ENCODE results near the gene CDH24. TPM values are rescaled to one million over a fixed set of nuclear protein-coding genes. Genes with fewer than 3 reads are reported as not detected.
A peak's percentile ranks its signal among the peaks of the same experiment; 100 is the strongest.

The CDH24 gene
- total and polyA plus RNA-seq, 9 of the 15 experiments (the other 6 are each of a cell fraction or from before 2014, with no cell fraction given), result 0.04 to 16.2 (median 4.9) TPM

- no peak for TF ChIP-seq CBX8 (IDR thresholded peaks at IDR 0.05; ENCODE audit: borderline replicate concordance, extremely low read depth, low read depth, low read length, poor library complexity, severe bottlenecking)
- TF ChIP-seq FOXM1 (IDR thresholded peaks at IDR 0.05; ENCODE audit: low read depth), result no peak
- TF ChIP-seq FOXM1 (CRISPR knock-in tag; IDR thresholded peaks at IDR 0.05; ENCODE audit: low read depth), result peak; percentile 78
- TF ChIP-seq RNF2 (IDR thresholded peaks at IDR 0.05), result peak; percentile 77
- TF ChIP-seq SP1 (CRISPR knock-in tag; IDR thresholded peaks at IDR 0.05), result peak; percentile 84
- TF ChIP-seq HNRNPLL (IDR thresholded peaks at IDR 0.05; ENCODE audit: low read depth, low read length, poor library complexity, severe bottlenecking), result peak; percentile 77
- peak; percentile 100 for TF ChIP-seq ZSCAN29 (IDR thresholded peaks at IDR 0.05)
- no peak for TF ChIP-seq ZBTB34 (CRISPR knock-in tag; IDR thresholded peaks at IDR 0.05)
- TF ChIP-seq, protein P1, sequence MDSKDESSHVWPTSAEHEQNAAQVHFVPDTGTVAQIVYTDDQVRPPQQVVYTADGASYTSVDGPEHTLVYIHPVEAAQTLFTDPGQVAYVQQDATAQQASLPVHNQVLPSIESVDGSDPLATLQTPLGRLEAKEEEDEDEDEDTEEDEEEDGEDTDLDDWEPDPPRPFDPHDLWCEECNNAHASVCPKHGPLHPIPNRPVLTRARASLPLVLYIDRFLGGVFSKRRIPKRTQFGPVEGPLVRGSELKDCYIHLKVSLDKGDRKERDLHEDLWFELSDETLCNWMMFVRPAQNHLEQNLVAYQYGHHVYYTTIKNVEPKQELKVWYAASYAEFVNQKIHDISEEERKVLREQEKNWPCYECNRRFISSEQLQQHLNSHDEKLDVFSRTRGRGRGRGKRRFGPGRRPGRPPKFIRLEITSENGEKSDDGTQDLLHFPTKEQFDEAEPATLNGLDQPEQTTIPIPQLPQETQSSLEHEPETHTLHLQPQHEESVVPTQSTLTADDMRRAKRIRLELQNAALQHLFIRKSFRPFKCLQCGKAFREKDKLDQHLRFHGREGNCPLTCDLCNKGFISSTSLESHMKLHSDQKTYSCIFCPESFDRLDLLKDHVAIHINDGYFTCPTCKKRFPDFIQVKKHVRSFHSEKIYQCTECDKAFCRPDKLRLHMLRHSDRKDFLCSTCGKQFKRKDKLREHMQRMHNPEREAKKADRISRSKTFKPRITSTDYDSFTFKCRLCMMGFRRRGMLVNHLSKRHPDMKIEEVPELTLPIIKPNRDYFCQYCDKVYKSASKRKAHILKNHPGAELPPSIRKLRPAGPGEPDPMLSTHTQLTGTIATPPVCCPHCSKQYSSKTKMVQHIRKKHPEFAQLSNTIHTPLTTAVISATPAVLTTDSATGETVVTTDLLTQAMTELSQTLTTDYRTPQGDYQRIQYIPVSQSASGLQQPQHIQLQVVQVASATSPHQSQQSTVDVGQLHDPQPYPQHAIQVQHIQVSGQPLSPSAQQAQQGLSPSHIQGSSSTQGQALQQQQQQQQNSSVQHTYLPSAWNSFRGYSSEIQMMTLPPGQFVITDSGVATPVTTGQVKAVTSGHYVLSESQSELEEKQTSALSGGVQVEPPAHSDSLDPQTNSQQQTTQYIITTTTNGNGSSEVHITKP (IDR thresholded peaks at IDR 0.05; ENCODE audit: partially characterized antibody), result peak; percentile 74
- TF ChIP-seq ZC3H4 (CRISPR knock-in tag; IDR thresholded peaks at IDR 0.05; ENCODE audit: borderline replicate concordance), result peak; percentile 96; the same call in 1 of the 2 replicates
- no peak for TF ChIP-seq ETS2 (tag; IDR thresholded peaks at IDR 0.05; ENCODE audit: borderline replicate concordance, poor library complexity, severe bottlenecking)
- TF ChIP-seq NFATC3 (IDR thresholded peaks at IDR 0.05), result no peak
- TF ChIP-seq SOX6 (IDR thresholded peaks at IDR 0.05), result peak; percentile 67
- 0 out of 2 replicates have a peak, but pooled peaks have one; percentile 22 for TF ChIP-seq CC2D1A (IDR thresholded peaks at IDR 0.05)
- peak; percentile 87 for TF ChIP-seq AFF4 (CRISPR knock-in tag; IDR thresholded peaks at IDR 0.05)
- peak in 1 of 2 experiments; percentile 35; a peak in 1 of 4 replicates for TF ChIP-seq FOXA3 (CRISPR knock-in tag; conservative IDR thresholded peaks at IDR 0.05 in 1 of 2, IDR thresholded peaks at IDR 0.05 in 1 of 2)
- peak; percentile 88 for TF ChIP-seq FOSL1 (tag; conservative IDR thresholded peaks at IDR 0.05)
- peak; percentile 87 for TF ChIP-seq ATF7 (IDR thresholded peaks at IDR 0.05)
- no peak for TF ChIP-seq SETDB1 (IDR thresholded peaks at IDR 0.05; ENCODE audit: low read length)
Observed at GRCh38 chr14:23006544-23007419, 50.5 kb downstream of the CDH24 start (continued).
